ENCODE results near the gene PRKAG2.

DNA sequence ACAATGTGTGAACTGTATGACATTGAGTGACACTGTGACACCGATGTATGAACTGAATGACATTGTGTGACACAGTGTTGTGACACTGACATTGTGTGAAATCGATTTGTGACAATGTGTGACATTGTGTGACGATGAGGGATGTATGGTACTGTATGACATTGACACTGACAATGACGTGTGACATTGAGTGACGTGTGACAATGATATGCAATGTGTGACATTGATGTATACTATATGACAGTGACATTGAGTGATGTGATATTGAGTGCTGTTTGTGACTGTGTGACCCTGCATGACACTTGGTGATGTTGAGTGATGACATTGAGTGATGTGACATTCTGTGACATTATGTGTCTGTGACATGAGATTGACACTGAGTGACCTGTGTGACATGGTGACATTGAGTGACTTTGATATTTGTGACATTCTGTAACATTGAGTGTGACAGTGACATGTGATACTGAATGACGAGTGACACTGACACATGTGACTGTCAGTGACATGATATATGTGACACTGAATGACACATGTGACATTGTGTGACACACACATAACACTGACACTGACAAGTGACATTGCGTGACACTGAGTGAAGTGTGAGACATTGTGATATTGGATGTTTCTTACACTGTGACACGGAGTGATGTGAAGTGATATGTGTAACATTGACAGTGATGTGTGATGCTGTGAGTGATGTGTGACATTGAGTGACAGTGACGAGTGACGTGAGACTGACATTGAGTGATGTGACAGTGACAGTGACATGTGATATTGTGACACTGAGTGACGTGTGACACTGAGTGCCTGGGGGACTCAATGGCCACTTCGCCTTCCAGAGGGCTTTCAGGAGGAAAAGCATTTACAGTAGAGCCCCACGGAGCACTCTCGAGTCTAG is 167.5 kb downstream of the PRKAG2 start:
- TF ChIP-seq, protein P1, sequence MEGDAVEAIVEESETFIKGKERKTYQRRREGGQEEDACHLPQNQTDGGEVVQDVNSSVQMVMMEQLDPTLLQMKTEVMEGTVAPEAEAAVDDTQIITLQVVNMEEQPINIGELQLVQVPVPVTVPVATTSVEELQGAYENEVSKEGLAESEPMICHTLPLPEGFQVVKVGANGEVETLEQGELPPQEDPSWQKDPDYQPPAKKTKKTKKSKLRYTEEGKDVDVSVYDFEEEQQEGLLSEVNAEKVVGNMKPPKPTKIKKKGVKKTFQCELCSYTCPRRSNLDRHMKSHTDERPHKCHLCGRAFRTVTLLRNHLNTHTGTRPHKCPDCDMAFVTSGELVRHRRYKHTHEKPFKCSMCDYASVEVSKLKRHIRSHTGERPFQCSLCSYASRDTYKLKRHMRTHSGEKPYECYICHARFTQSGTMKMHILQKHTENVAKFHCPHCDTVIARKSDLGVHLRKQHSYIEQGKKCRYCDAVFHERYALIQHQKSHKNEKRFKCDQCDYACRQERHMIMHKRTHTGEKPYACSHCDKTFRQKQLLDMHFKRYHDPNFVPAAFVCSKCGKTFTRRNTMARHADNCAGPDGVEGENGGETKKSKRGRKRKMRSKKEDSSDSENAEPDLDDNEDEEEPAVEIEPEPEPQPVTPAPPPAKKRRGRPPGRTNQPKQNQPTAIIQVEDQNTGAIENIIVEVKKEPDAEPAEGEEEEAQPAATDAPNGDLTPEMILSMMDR (IDR thresholded peaks at IDR 0.05): no peak
- TF ChIP-seq POLR2A (IDR thresholded peaks at IDR 0.05): no peak

Measured in thyroid gland (tissue), 4 donors.